CD14-positive monocyte (primary cell): ENCODE measurements around the gene CNTN1. TPM values are rescaled to one million over a fixed set of nuclear protein-coding genes. Genes with fewer than 3 reads are reported as not detected.

Experiments used
- DNase-seq, 3 donors: peaks; one replicate each; pipeline ENCODE4 v3.0.0-alpha.2; 2011 to 2022
- H2AFZ ChIP-seq: 2 replicates; pipeline ENCODE4 v1.6.0; 2012; ENCODE audit warnings: mild to moderate bottlenecking, low read depth, low read length, inconsistent platforms; ENCODE audit not compliant: insufficient read depth, poor library complexity, severe bottlenecking
- H3K27ac ChIP-seq, 2 donors: 1 replicate in 1 of 2; 2 replicates in 1 of 2; pipeline ENCODE4 v1.5.1; 2012 to 2013; ENCODE audit warnings: low read length in 2 of 2, control low read depth in 1 of 2, inconsistent platforms in 1 of 2, low read depth in 1 of 2, mild to moderate bottlenecking in 1 of 2
- H3K27me3 ChIP-seq, 2 donors: one replicate each; pipeline versions ENCODE4 v1.6.0 to v1.6.1; 2011 to 2013; ENCODE audit warnings: low read length in 2 of 2; ENCODE audit not compliant: control insufficient read depth in 2 of 2, insufficient read depth in 2 of 2
- H3K36me3 ChIP-seq, 2 donors: replicated peaks in 1 of 2; 1 replicate in 1 of 2; 2 replicates in 1 of 2; pipeline versions ENCODE4 v1.5.1 to v1.6.1; 2012 to 2013; ENCODE audit warnings: low read length in 2 of 2, control low read depth in 1 of 2, inconsistent platforms in 1 of 2, mild to moderate bottlenecking in 1 of 2; ENCODE audit not compliant: insufficient read depth in 2 of 2, control insufficient read depth in 1 of 2
- H3K4me1 ChIP-seq, 2 donors: 1 replicate in 1 of 2; 2 replicates in 1 of 2; pipeline versions ENCODE4 v1.5.1 to v1.6.1; 2012 to 2013; ENCODE audit warnings: low read length in 2 of 2, control low read depth in 1 of 2, inconsistent platforms in 1 of 2, mild to moderate bottlenecking in 1 of 2, moderate library complexity in 1 of 2; ENCODE audit not compliant: insufficient read depth in 2 of 2, control insufficient read depth in 1 of 2
- H3K4me2 ChIP-seq: replicated peaks from 2 replicates; pipeline ENCODE3; 2012; ENCODE audit warnings: low read length, moderate library complexity, mild to moderate bottlenecking; ENCODE audit not compliant: poor library complexity, severe bottlenecking; ENCODE audit errors: extremely low read depth
- H3K4me3 ChIP-seq, 3 experiments: fragments of 200-600 bp in 1 of 3; sonication (generic) in 1 of 3; replicated peaks in 1 of 3; 1 replicate in 2 of 3; 2 replicates in 1 of 3; pipeline ENCODE4 v1.5.1; 2011 to 2013; ENCODE audit warnings: low read length in 3 of 3, mild to moderate bottlenecking in 3 of 3, control low read depth in 2 of 3, low read depth in 2 of 3, inconsistent platforms in 1 of 3, moderate library complexity in 1 of 3
- H3K79me2 ChIP-seq: 2 replicates; pipeline ENCODE4 v1.6.0; 2012; ENCODE audit warnings: mild to moderate bottlenecking, control low read depth, inconsistent platforms, low read length, moderate library complexity; ENCODE audit not compliant: insufficient read depth
- H3K9ac ChIP-seq: 2 replicates; pipeline ENCODE4 v1.6.0; 2017; ENCODE audit warnings: low read length, mild to moderate bottlenecking; ENCODE audit not compliant: insufficient read depth, poor library complexity, severe bottlenecking
- H3K9me3 ChIP-seq, 2 donors: replicated peaks in 1 of 2; 1 replicate in 1 of 2; 2 replicates in 1 of 2; pipeline versions ENCODE4 v1.5.1 to v1.6.1; 2012 to 2013; ENCODE audit warnings: low read length in 2 of 2, control low read depth in 1 of 2; ENCODE audit not compliant: control insufficient read depth in 1 of 2, insufficient read depth in 1 of 2
- H4K20me1 ChIP-seq: 2 replicates; pipeline ENCODE4 v1.6.0; 2012; ENCODE audit warnings: mild to moderate bottlenecking, low read length, control low read depth, moderate library complexity; ENCODE audit not compliant: insufficient read depth
- H3K27ac Mint-ChIP-seq, 7 donors: one replicate each; pipeline ENCODE4 v1.8.0; 2020; ENCODE audit warnings: mild to moderate bottlenecking in 7 of 7, mixed read lengths in 7 of 7, moderate library complexity in 6 of 7, inconsistent platforms in 2 of 7
- H3K27me3 Mint-ChIP-seq, 3 donors: one replicate each; pipeline ENCODE4 v1.8.0; 2021 to 2022; ENCODE audit warnings: low read depth in 3 of 3, mild to moderate bottlenecking in 3 of 3, mixed read lengths in 3 of 3, moderate library complexity in 3 of 3, inconsistent platforms in 1 of 3
- H3K36me3 Mint-ChIP-seq, 2 donors: one replicate each; pipeline ENCODE4 v1.8.0; 2020; ENCODE audit warnings: mixed read lengths in 2 of 2, inconsistent platforms in 1 of 2, mild to moderate bottlenecking in 1 of 2
- H3K4me1 Mint-ChIP-seq: one replicate; pipeline ENCODE4 v1.8.0; 2020; ENCODE audit warnings: mild to moderate bottlenecking, mixed read lengths
- H3K4me3 Mint-ChIP-seq, 2 donors: one replicate each; pipeline ENCODE4 v1.8.0; 2020; ENCODE audit warnings: mild to moderate bottlenecking in 2 of 2, mixed read lengths in 2 of 2, moderate library complexity in 1 of 2
- H3K9me3 Mint-ChIP-seq, 7 donors: one replicate each; pipeline ENCODE4 v1.8.0; 2020 to 2022; ENCODE audit warnings: mixed read lengths in 7 of 7, mild to moderate bottlenecking in 6 of 7, moderate library complexity in 6 of 7, inconsistent platforms in 2 of 7
- WGBS: methylation state at CpG from one replicate; pipeline ENCODE4 v1.1.5; 2013; ENCODE audit warnings: missing lambda C conversion rate; ENCODE audit not compliant: insufficient coverage; 5-methylcytosine and 5-hydroxymethylcytosine counted together
- intact Hi-C, 2 donors: fragments of 100-400 bp; cut with micrococcal nuclease; formaldehyde crosslinking; loops; one replicate each; pipeline versions ENCODE4 v1.15.0 to v1.15.1; 2023
- polyA plus RNA-seq, 3 donors: library from polyadenylated mRNA; depleted of rRNA in 1 of 3; unstranded in 2 of 3; stranded (reverse) in 1 of 3; fragments of 300-500 nt in 2 of 3; fragments of >200 nt in 1 of 3; fragmentation: Illumina TruSeq in 2 of 3; gene quantifications; 1 replicate in 2 of 3; 2 replicates in 1 of 3; pipeline ENCODE4 v1.2.3, GENCODE V29; 2012 to 2021
- TF ChIP-seq, protein P1 (sequence below): fragments of 200-600 bp; IDR thresholded peaks from one replicate; pipeline ENCODE4 v1.8.0; 2022; ENCODE audit warnings: antibody characterized with exemption, mild to moderate bottlenecking

Gene CNTN1
- polyA plus RNA-seq, 3 donors = not detected

GRCh38 chr12:41101806-41102205, 409.6 kb downstream of the CNTN1 start:
- no peaks in the 10 kb centered on the region for H3K27me3 ChIP-seq
- no peaks in the 10 kb centered on the region for H3K4me1 ChIP-seq
- DNase-seq = no peak
- no peak overlapping the region for H3K9ac ChIP-seq
- H3K4me2 ChIP-seq = no peak overlapping the region
- Mint-ChIP-seq H3K27ac (no peak overlapping the region), H3K9me3 (peaks cover 0 to 3% (median 0%) of the 10 kb centered on the region in 7 donors), H3K36me3 (no peaks in the 10 kb centered on the region), H3K4me3 (no peak overlapping the region), H3K4me1 (no peaks in the 10 kb centered on the region), H3K27me3 (no peaks in the 10 kb centered on the region)
- no peak overlapping the region for H3K27ac ChIP-seq
- H3K9me3 ChIP-seq = no peaks in the 10 kb centered on the region
- H3K4me3 ChIP-seq = no peak overlapping the region
- H2AFZ ChIP-seq = no peak overlapping the region
- TF ChIP-seq, protein P1, sequence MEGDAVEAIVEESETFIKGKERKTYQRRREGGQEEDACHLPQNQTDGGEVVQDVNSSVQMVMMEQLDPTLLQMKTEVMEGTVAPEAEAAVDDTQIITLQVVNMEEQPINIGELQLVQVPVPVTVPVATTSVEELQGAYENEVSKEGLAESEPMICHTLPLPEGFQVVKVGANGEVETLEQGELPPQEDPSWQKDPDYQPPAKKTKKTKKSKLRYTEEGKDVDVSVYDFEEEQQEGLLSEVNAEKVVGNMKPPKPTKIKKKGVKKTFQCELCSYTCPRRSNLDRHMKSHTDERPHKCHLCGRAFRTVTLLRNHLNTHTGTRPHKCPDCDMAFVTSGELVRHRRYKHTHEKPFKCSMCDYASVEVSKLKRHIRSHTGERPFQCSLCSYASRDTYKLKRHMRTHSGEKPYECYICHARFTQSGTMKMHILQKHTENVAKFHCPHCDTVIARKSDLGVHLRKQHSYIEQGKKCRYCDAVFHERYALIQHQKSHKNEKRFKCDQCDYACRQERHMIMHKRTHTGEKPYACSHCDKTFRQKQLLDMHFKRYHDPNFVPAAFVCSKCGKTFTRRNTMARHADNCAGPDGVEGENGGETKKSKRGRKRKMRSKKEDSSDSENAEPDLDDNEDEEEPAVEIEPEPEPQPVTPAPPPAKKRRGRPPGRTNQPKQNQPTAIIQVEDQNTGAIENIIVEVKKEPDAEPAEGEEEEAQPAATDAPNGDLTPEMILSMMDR = no peak
- H3K36me3 ChIP-seq = no peaks in the 10 kb centered on the region
- H4K20me1 ChIP-seq = no peaks in the 10 kb centered on the region
- intact Hi-C loops = no loop called here
- no peaks in the 10 kb centered on the region for H3K79me2 ChIP-seq

DNA sequence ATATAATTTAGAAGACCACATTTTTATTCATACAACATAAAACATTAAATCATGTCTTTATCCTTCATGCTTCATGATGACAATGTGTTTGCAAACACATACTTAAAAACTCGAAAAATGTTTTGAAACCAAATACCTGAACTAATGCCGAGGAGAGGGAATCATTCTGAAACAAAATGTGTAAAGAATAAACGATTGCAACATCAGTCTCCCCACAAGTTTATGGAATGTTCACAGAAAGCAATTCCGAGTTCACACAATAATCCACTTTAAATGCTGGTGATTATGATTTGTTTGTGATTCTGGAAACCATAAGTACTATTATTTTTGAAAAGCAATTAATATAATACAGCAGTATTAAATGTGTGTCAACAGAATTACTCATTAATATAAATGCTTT, 411.4 kb downstream of the CNTN1 start:
- Histone ChIP-seq H3K9me3 (no peaks in the 10 kb centered on the region), H3K4me1 (no peaks in the 10 kb centered on the region), H3K4me2 (no peak overlapping the region), H3K27me3 (no peaks in the 10 kb centered on the region), H2AFZ (no peak overlapping the region), H3K79me2 (no peaks in the 10 kb centered on the region), H3K4me3 (no peak overlapping the region), H3K36me3 (no peaks in the 10 kb centered on the region), H4K20me1 (no peaks in the 10 kb centered on the region), H3K9ac (no peak overlapping the region), H3K27ac (no peak overlapping the region)
- no CpG with 5 or more reads among the region's 4 CpGs for WGBS
- no peaks in the 10 kb centered on the region for H3K36me3 Mint-ChIP-seq
- no peak overlapping the region for H3K27ac Mint-ChIP-seq
- intact Hi-C loops = no loop called here
- TF ChIP-seq, protein P1 = no peak
- H3K4me1 Mint-ChIP-seq = no peaks in the 10 kb centered on the region
- peaks cover 0 to under 1% (median 0%) of the 10 kb centered on the region in 3 donors for H3K27me3 Mint-ChIP-seq
- H3K9me3 Mint-ChIP-seq = peaks cover 0 to 5% (median 0%) of the 10 kb centered on the region in 7 donors
- DNase-seq = no peak
- no peak overlapping the region for H3K4me3 Mint-ChIP-seq
